IPS-15b (cell line): ENCODE data around the gene IP6K3.

ENCODE experiments used
- H3K27me3 ChIP-seq: one replicate; pipeline ENCODE4 v1.6.1; 2013; ENCODE audit warnings: low read length; ENCODE audit not compliant: control insufficient read depth, insufficient read depth
- H3K36me3 ChIP-seq: one replicate; pipeline ENCODE4 v1.6.1; 2013; ENCODE audit warnings: low read length; ENCODE audit not compliant: control insufficient read depth, insufficient read depth
- H3K4me1 ChIP-seq: one replicate; pipeline ENCODE4 v1.6.1; 2013; ENCODE audit warnings: mild to moderate bottlenecking, low read length; ENCODE audit not compliant: control insufficient read depth, insufficient read depth
- H3K4me3 ChIP-seq: one replicate; pipeline ENCODE4 v1.5.1; 2013; ENCODE audit warnings: low read depth, low read length
- H3K9ac ChIP-seq: one replicate; pipeline ENCODE4 v1.6.1; 2013; ENCODE audit warnings: low read depth, mild to moderate bottlenecking, low read length
- H3K9me3 ChIP-seq: one replicate; pipeline ENCODE4 v1.6.1; 2013; ENCODE audit warnings: mild to moderate bottlenecking, low read length; ENCODE audit not compliant: control insufficient read depth, insufficient read depth

IP6K3 gene

GRCh38 chr6:33765368-33765767, 18.7 kb upstream of the IP6K3 start:
- no peaks in the 10 kb centered on the region for H3K36me3 ChIP-seq
- H3K27me3 ChIP-seq, result no peaks in the 10 kb centered on the region
- H3K9ac ChIP-seq, result no peak overlapping the region
- no peaks in the 10 kb centered on the region for H3K9me3 ChIP-seq
- H3K4me3 ChIP-seq, result no peak overlapping the region
- peaks cover 8% of the 10 kb centered on the region for H3K4me1 ChIP-seq

- no peaks in the 10 kb centered on the region for H3K9me3 ChIP-seq
- no peaks in the 10 kb centered on the region for H3K36me3 ChIP-seq
- no peaks in the 10 kb centered on the region for H3K4me1 ChIP-seq
- H3K9ac ChIP-seq, result no peak overlapping the region
- H3K27me3 ChIP-seq, result no peaks in the 10 kb centered on the region
- H3K4me3 ChIP-seq, result no peak overlapping the region
Observed at GRCh38 chr6:33764036-33764435, 17.3 kb upstream of the IP6K3 start.

GRCh38 chr6:33763483-33763882, 16.8 kb upstream of the IP6K3 start:
- H3K4me3 ChIP-seq, result no peak overlapping the region
- H3K4me1 ChIP-seq, result no peaks in the 10 kb centered on the region
- no peak overlapping the region for H3K9ac ChIP-seq
- no peaks in the 10 kb centered on the region for H3K9me3 ChIP-seq
- no peaks in the 10 kb centered on the region for H3K27me3 ChIP-seq
- no peaks in the 10 kb centered on the region for H3K36me3 ChIP-seq

GRCh38 chr6:33762713-33763112, 16.0 kb upstream of the IP6K3 start:
- Histone ChIP-seq H3K4me1 (no peaks in the 10 kb centered on the region), H3K9ac (no peak overlapping the region), H3K4me3 (no peak overlapping the region), H3K27me3 (no peaks in the 10 kb centered on the region), H3K36me3 (no peaks in the 10 kb centered on the region), H3K9me3 (no peaks in the 10 kb centered on the region)

GRCh38 chr6:33761922-33762629, 15.4 kb upstream of the IP6K3 start:
- Histone ChIP-seq H3K4me3 (no peak overlapping the region), H3K4me1 (no peaks in the 10 kb centered on the region)

GRCh38 chr6:33761581-33761921, 14.8 kb upstream of the IP6K3 start:
- Histone ChIP-seq H3K9ac (no peak overlapping the region), H3K27me3 (no peaks in the 10 kb centered on the region), H3K9me3 (no peaks in the 10 kb centered on the region)

More at GRCh38 chr6:33761922-33762629, 15.4 kb upstream of the IP6K3 start:
- Histone ChIP-seq H3K27me3 (no peaks in the 10 kb centered on the region), H3K9ac (no peak overlapping the region), H3K9me3 (no peaks in the 10 kb centered on the region), H3K36me3 (no peaks in the 10 kb centered on the region)

GRCh38 chr6:33759887-33760629, 13.4 kb upstream of the IP6K3 start:
- no peaks in the 10 kb centered on the region for H3K9me3 ChIP-seq
- H3K4me3 ChIP-seq, result no peak overlapping the region
- H3K4me1 ChIP-seq, result no peaks in the 10 kb centered on the region
- H3K9ac ChIP-seq, result no peak overlapping the region
- H3K36me3 ChIP-seq, result no peaks in the 10 kb centered on the region
- H3K27me3 ChIP-seq, result no peaks in the 10 kb centered on the region

More at GRCh38 chr6:33761581-33761921, 14.8 kb upstream of the IP6K3 start:
- no peak overlapping the region for H3K4me3 ChIP-seq
- H3K36me3 ChIP-seq, result no peaks in the 10 kb centered on the region
- no peaks in the 10 kb centered on the region for H3K4me1 ChIP-seq

GRCh38 chr6:33758815-33759216, 12.1 kb upstream of the IP6K3 start:
- Histone ChIP-seq H3K9ac (no peak overlapping the region), H3K4me1 (no peaks in the 10 kb centered on the region), H3K4me3 (no peak overlapping the region), H3K27me3 (no peaks in the 10 kb centered on the region), H3K36me3 (no peaks in the 10 kb centered on the region), H3K9me3 (no peaks in the 10 kb centered on the region)

- Histone ChIP-seq H3K27me3 (no peaks in the 10 kb centered on the region), H3K4me1 (no peaks in the 10 kb centered on the region), H3K9me3 (no peaks in the 10 kb centered on the region), H3K4me3 (no peak overlapping the region), H3K9ac (no peak overlapping the region), H3K36me3 (no peaks in the 10 kb centered on the region)
Observed at GRCh38 chr6:33757906-33758305, 11.2 kb upstream of the IP6K3 start.

- H3K36me3 ChIP-seq, result no peaks in the 10 kb centered on the region
- no peak overlapping the region for H3K9ac ChIP-seq
- no peak overlapping the region for H3K4me3 ChIP-seq
- H3K27me3 ChIP-seq, result no peaks in the 10 kb centered on the region
- H3K9me3 ChIP-seq, result no peaks in the 10 kb centered on the region
- no peaks in the 10 kb centered on the region for H3K4me1 ChIP-seq
Observed at GRCh38 chr6:33757113-33757512, 10.4 kb upstream of the IP6K3 start.

- H3K27me3 ChIP-seq, result no peaks in the 10 kb centered on the region
- H3K4me1 ChIP-seq, result no peaks in the 10 kb centered on the region
- H3K9ac ChIP-seq, result no peak overlapping the region
- H3K36me3 ChIP-seq, result no peaks in the 10 kb centered on the region
- H3K4me3 ChIP-seq, result no peak overlapping the region
- H3K9me3 ChIP-seq, result no peaks in the 10 kb centered on the region
Observed at GRCh38 chr6:33756211-33756954, 9.7 kb upstream of the IP6K3 start.
